CD4-positive, alpha-beta T cell (primary cell): ENCODE measurements around the gene SPIN1. TPM values are rescaled to one million over a fixed set of nuclear protein-coding genes. Genes with fewer than 3 reads are reported as not detected.

Source experiments
- ATAC-seq: fragments of 200-7000 bp; cut with Tn5 transposase; one replicate; pipeline ENCODE4 v1.10.0; 2022; ENCODE audit warnings: mild to moderate bottlenecking; ENCODE audit not compliant: poor library complexity
- CTCF ChIA-PET: fragments of 350-600 bp; sonication (Branson Sonifier 250); formaldehyde crosslinking; loops from one replicate; lab custom pipeline; 2021; ENCODE audit warnings: antibody characterized with exemption, inconsistent platforms; lab: Charles Lee
- POLR2A ChIA-PET: fragments of 350-600 bp; sonication (Branson Sonifier 250); formaldehyde crosslinking; loops from one replicate; lab custom pipeline; 2021; ENCODE audit warnings: antibody characterized with exemption, inconsistent platforms; lab: Charles Lee
- DNase-seq, 14 experiments: peaks; one replicate each; pipeline ENCODE4 v3.0.0-alpha.2; 2013 to 2020; ENCODE audit warnings: mixed read lengths in 2 of 14
- H3K27ac ChIP-seq, 2 donors: one replicate each; pipeline versions ENCODE4 v1.5.1 to v1.7.0; 2013; ENCODE audit warnings: low read length in 2 of 2, low read depth in 1 of 2, mild to moderate bottlenecking in 1 of 2
- H3K27me3 ChIP-seq, 2 experiments: 1 replicate in 1 of 2; 2 replicates in 1 of 2; pipeline versions ENCODE4 v1.6.1 to v1.7.0; 2013; ENCODE audit warnings: low read length in 2 of 2, control low read depth in 1 of 2, mild to moderate bottlenecking in 1 of 2, moderate library complexity in 1 of 2; ENCODE audit not compliant: insufficient read depth in 2 of 2, control insufficient read depth in 1 of 2
- H3K36me3 ChIP-seq: one replicate; pipeline ENCODE4 v1.6.1; 2013; ENCODE audit warnings: low read length, control low read depth; ENCODE audit not compliant: insufficient read depth
- H3K4me1 ChIP-seq: one replicate; pipeline ENCODE4 v1.6.1; 2013; ENCODE audit warnings: low read length, control low read depth; ENCODE audit not compliant: insufficient read depth
- H3K4me3 ChIP-seq: one replicate; pipeline ENCODE4 v1.5.1; 2013; ENCODE audit warnings: mild to moderate bottlenecking, low read length, moderate library complexity
- H3K9me3 ChIP-seq, 2 experiments: 1 replicate in 1 of 2; 2 replicates in 1 of 2; pipeline versions ENCODE4 v1.6.1 to v1.7.0; 2013; ENCODE audit warnings: low read length in 2 of 2, mild to moderate bottlenecking in 2 of 2, control low read depth in 1 of 2, moderate library complexity in 1 of 2; ENCODE audit not compliant: control insufficient read depth in 1 of 2, insufficient read depth in 1 of 2
- H3K27ac Mint-ChIP-seq: one replicate; pipeline ENCODE4 v1.8.0; 2020; ENCODE audit warnings: mixed read lengths
- H3K27me3 Mint-ChIP-seq: one replicate; pipeline ENCODE4 v1.8.0; 2021; ENCODE audit warnings: mixed read lengths
- H3K36me3 Mint-ChIP-seq: one replicate; pipeline ENCODE4 v1.8.0; 2021; ENCODE audit warnings: low read depth, mixed read lengths
- H3K4me1 Mint-ChIP-seq: one replicate; pipeline ENCODE4 v1.8.0; 2021; ENCODE audit warnings: low read depth, mixed read lengths
- H3K4me3 Mint-ChIP-seq: one replicate; pipeline ENCODE4 v1.8.0; 2020; ENCODE audit warnings: mild to moderate bottlenecking, mixed read lengths
- H3K9me3 Mint-ChIP-seq: one replicate; pipeline ENCODE4 v1.8.0; 2020; ENCODE audit warnings: mixed read lengths
- intact Hi-C, 2 experiments: fragments of 100-400 bp; cut with DNase I in 1 of 2; cut with micrococcal nuclease in 1 of 2; formaldehyde crosslinking; loops; one replicate each; pipeline versions ENCODE4 v1.15.1 to v1.9.0; 2023 to 2025; cut with DNase I, micrococcal nuclease
- total RNA-seq, 174 experiments: library from RNA in 2 of 174; stranded (reverse) in 2 of 174; gene quantifications; one replicate each; pipeline ENCODE4 v1.2.3 and lab custom pipeline; 2021 to 2026
- TF ChIP-seq, protein P1 (sequence below): fragments of 200-600 bp; IDR thresholded peaks from one replicate; pipeline ENCODE4 v1.8.0; 2022; ENCODE audit warnings: antibody characterized with exemption, mild to moderate bottlenecking

SPIN1 gene
- total RNA-seq, 2 experiments from 2014 or later: 27.7 to 30.3 TPM

DNA sequence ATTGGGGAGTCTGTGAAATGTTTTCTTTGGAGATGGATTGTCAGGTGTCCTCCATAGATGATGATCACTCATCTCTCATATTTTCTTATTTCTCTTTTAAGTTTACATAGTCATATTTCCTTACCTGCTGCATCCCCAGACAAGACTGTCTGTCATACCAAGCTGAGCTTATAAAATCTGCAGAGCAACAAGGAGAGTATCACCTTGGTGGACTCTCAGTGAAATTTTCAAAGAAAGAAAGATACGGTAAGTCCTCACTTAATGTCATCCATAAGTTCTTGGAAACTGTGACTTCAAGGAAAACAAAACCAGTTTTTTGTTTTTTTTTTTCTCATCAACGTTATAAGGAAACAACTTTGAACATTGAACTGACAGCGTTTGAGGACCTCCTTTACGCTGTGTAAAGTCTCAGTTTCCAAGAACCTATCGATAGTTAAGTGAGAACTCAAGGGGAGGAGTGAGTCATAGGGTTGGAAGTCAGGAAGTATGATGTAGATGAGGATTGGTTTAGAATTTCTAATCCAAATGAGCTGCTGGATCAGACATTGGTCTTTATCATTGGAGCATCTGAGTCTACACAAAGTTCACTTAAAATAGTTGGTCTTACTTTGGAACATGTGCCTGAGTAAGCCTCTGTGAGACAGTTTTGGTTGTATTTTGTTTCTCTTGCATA is 45.5 kb downstream of the SPIN1 start:
- H3K27ac Mint-ChIP-seq: no peak overlapping the region
- H3K9me3 Mint-ChIP-seq: no peaks in the 10 kb centered on the region
- no peak for DNase-seq
- ChIA-PET POLR2A (no interaction called here), CTCF (no interaction called here)
- no peaks in the 10 kb centered on the region for H3K27me3 Mint-ChIP-seq
- Histone ChIP-seq H3K9me3 (no peaks in the 10 kb centered on the region), H3K27me3 (no peaks in the 10 kb centered on the region), H3K36me3 (peaks cover 17% of the 10 kb centered on the region), H3K4me1 (no peaks in the 10 kb centered on the region), H3K27ac (no peak overlapping the region), H3K4me3 (no peak overlapping the region)
- H3K4me3 Mint-ChIP-seq: no peak overlapping the region
- H3K4me1 Mint-ChIP-seq: peaks cover 25% of the 10 kb centered on the region
- H3K36me3 Mint-ChIP-seq: peaks cover 78% of the 10 kb centered on the region
- TF ChIP-seq, protein P1, sequence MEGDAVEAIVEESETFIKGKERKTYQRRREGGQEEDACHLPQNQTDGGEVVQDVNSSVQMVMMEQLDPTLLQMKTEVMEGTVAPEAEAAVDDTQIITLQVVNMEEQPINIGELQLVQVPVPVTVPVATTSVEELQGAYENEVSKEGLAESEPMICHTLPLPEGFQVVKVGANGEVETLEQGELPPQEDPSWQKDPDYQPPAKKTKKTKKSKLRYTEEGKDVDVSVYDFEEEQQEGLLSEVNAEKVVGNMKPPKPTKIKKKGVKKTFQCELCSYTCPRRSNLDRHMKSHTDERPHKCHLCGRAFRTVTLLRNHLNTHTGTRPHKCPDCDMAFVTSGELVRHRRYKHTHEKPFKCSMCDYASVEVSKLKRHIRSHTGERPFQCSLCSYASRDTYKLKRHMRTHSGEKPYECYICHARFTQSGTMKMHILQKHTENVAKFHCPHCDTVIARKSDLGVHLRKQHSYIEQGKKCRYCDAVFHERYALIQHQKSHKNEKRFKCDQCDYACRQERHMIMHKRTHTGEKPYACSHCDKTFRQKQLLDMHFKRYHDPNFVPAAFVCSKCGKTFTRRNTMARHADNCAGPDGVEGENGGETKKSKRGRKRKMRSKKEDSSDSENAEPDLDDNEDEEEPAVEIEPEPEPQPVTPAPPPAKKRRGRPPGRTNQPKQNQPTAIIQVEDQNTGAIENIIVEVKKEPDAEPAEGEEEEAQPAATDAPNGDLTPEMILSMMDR: no peak
- intact Hi-C loops: no loop called here
- no peak for ATAC-seq

DNA sequence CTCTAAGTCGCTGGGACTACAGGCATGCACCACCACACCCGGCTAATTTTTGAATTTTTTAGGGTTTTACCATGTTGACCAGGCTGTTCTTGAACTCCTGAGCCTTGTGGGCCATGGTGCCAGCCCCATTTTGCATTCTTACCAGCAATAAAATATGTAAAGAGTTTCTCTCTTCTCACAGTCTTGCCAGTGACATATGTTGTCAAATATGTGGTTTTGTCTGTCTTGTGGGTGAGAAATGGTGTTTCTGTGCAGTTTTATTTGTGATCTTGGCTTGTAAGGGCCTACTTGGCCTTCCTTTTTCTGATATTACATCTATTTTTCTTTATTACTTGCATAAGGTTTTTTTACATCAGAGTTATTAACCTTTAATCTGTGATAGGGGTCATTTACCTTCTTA is 47.1 kb downstream of the SPIN1 start:
- no peak overlapping the region for H3K27ac ChIP-seq
- peaks cover 29% of the 10 kb centered on the region for H3K4me1 Mint-ChIP-seq
- no peaks in the 10 kb centered on the region for H3K27me3 Mint-ChIP-seq
- no peaks in the 10 kb centered on the region for H3K9me3 Mint-ChIP-seq
- POLR2A ChIA-PET: no interaction called here
- no peaks in the 10 kb centered on the region for H3K9me3 ChIP-seq
- peaks cover 74% of the 10 kb centered on the region for H3K36me3 Mint-ChIP-seq
- ATAC-seq (no peak), DNase-seq (peak in 1 of 14 experiments; percentile 35)
- CTCF ChIA-PET: no interaction called here
- no peaks in the 10 kb centered on the region for H3K4me1 ChIP-seq
- H3K36me3 ChIP-seq: peaks cover 7% of the 10 kb centered on the region
- TF ChIP-seq, protein P1: no peak
- H3K4me3 Mint-ChIP-seq: no peak overlapping the region
- no peaks in the 10 kb centered on the region for H3K27me3 ChIP-seq
- intact Hi-C loops: no loop called here
- H3K4me3 ChIP-seq: no peak overlapping the region
- peak overlapping the region; percentile 2 for H3K27ac Mint-ChIP-seq

DNA sequence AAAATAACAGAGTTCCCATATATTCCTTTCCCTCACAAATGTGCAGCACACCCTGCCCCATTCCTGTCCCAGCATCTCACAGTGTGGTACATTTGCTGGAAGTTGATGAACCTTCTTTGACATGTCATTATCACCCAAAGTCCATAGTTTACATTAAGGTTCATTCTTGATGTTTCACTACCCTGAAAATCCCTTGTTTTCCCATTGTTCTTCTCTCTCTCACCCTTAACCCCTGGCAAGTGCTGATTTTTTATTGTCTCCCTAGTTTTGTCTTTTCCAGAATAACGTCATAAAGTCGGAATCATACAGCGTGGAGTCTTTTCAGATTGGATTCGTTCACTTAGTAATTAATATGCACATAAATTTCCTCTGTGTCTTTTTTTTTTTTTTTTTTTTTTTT is 48.1 kb downstream of the SPIN1 start:
- Mint-ChIP-seq H3K27ac (no peak overlapping the region), H3K36me3 (peaks cover 71% of the 10 kb centered on the region), H3K4me1 (peaks cover 29% of the 10 kb centered on the region), H3K4me3 (no peak overlapping the region), H3K27me3 (no peaks in the 10 kb centered on the region), H3K9me3 (no peaks in the 10 kb centered on the region)
- H3K4me3 ChIP-seq: no peak overlapping the region
- TF ChIP-seq, protein P1: no peak
- H3K36me3 ChIP-seq: peaks cover 7% of the 10 kb centered on the region
- no peak for ATAC-seq
- no peaks in the 10 kb centered on the region for H3K4me1 ChIP-seq
- no peaks in the 10 kb centered on the region for H3K27me3 ChIP-seq
- DNase-seq: no peak
- H3K9me3 ChIP-seq: no peaks in the 10 kb centered on the region
- intact Hi-C loops: no loop called here
- ChIA-PET POLR2A (no interaction called here), CTCF (no interaction called here)
- H3K27ac ChIP-seq: no peak overlapping the region
